AG10803 (cell line): ENCODE measurements around the gene ARID4B.
"Not testable (repeated sequence)": the region's sequence is repeated elsewhere in the genome, so short reads cannot be mapped to it uniquely, and the experiment has no call there.

Experiments used
- DNase-seq: peaks from one replicate; pipeline ENCODE4 v3.0.0; 2010; ENCODE audit warnings: low read depth
- H3K4me3 ChIP-seq: 2 replicates; pipeline ENCODE4 v1.5.1; 2011; ENCODE audit warnings: mild to moderate bottlenecking, low read length, control low read depth
- CTCF ChIP-seq: conservative IDR thresholded peaks from 2 replicates; pipeline ENCODE4 v1.5.1; 2011; ENCODE audit warnings: mild to moderate bottlenecking, low read length, control low read depth, inconsistent platforms

Gene ARID4B

DNA sequence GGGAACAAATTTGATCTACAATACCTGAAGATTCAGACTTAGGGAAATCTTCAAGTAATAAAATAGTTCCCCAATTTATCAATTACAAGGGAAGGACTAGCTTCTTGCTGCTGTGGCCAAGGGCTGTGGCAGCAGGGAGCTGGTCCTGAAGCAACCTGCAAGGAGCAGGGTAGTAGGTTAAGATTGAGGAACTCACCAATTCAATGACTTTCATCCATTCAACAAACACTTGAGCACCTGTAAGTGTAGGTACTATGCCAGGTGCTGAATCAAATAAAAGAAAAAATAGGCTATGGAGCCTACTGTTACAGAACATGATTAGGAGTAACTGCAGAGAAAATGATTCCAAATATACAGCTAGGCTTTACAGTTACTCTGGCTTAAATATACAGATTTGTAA is 102.7 kb downstream of the ARID4B start:
- no peak for TF ChIP-seq CTCF
- H3K4me3 ChIP-seq = no peak overlapping the region
- DNase-seq = no peak

DNA sequence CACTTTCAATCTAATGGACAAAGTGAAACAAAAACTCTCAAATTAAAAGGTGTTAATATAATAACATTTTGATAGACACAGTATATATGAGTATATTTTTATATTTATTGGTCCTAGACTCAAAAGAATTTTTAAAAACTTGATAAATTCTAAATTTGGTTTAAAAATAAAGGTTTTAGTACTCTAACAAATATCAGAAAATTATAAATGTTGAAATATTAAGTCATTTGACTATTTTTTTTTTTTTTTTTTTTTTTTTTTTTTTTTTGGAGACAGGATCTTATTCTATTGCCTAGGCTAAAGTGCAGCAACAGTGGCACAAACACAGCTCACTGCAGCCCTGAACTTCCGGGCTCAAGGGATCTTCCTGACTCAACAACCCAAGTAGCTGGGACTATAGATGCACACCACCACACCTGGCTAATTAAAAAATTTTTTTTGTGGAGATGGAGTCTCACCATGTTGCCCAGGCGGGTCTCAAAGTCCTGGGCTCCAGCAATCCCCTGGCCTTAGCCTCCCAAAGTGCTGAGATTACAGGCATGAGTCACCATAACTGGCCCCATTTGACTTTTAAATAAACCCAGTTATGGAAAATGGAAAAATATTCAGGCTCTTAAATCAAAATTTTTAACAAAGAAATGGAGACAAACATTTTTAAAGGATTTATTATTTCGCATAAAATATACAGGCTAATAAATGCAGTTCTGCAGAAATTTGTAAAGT is 106.2 kb downstream of the ARID4B start:
- H3K4me3 ChIP-seq = no peak overlapping the region
- TF ChIP-seq CTCF = no peak
- no peak for DNase-seq

DNA sequence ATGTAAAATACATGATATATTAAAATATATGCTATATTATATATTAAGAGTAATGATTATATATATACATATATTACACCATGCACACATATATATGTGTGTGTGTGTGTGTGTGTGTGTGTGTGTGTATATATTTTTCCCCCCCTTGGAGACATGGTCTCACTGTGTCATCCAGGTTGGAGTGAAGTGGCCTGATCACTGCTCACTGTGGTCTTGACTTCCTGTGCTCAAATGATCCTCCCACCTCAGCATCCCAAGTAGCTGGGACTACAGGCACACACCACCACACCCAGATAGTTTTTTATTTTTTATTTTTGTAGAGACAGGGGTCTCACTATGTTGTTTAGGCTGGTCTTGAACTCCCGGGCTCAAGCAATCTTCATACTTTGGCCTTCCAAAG is 112.5 kb downstream of the ARID4B start:
- DNase-seq = no peak
- no peak for TF ChIP-seq CTCF
- H3K4me3 ChIP-seq = no peak overlapping the region

GRCh38 chr1:235214962-235215361 is 113.0 kb downstream of the ARID4B start:
- DNase-seq = not testable (repeated sequence)

GRCh38 chr1:235213752-235214151 is 114.2 kb downstream of the ARID4B start:
- H3K4me3 ChIP-seq = no peak overlapping the region
- TF ChIP-seq CTCF = no peak
- no peak for DNase-seq

More at GRCh38 chr1:235214962-235215361, 113.0 kb downstream of the ARID4B start:
- H3K4me3 ChIP-seq = not testable (repeated sequence)

DNA sequence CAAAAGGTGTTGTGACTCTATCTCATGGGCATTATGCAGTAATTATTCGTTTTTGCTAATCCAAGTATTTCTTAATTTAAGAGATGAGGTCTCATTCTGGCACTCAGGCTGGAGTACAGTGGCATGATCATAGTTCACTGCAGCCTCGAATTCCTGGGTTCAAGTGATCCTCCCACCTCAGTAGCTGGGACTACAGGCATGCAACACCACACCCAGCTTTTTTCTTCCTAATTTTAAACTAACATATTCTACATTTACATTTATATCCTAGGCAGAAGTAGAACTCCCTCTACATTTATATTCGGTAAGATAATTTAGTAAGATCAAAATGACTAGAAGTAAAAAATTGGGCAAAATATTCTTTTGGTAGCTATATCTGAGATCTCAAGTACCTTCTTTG is 116.5 kb downstream of the ARID4B start:
- H3K4me3 ChIP-seq = no peak overlapping the region
- TF ChIP-seq CTCF = no peak
- DNase-seq = no peak

DNA sequence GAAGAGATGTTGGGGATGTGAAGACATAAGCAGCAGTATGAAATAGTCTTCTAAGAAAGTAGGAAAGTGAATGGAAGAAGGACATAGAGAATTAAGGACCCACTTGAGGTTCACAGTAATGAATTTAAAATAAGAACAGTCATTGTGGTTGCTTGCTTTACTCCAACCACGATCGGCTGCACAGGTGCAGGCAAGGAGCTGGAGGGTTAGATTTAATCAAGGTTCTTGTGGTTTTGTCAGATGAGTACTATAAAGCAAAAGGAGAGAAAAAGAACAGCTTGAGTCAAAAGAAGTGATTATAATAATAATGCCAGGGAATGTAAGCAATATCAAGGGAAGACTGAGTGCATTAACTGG is 120.8 kb downstream of the ARID4B start:
- TF ChIP-seq CTCF = no peak
- no peak overlapping the region for H3K4me3 ChIP-seq
- DNase-seq = no peak
